Endothelial cell of umbilical vein (primary cell): ENCODE results near the gene C6orf136. TPM values are rescaled to one million over a fixed set of nuclear protein-coding genes. Genes with fewer than 3 reads are reported as not detected.

Experiments used
- BruUV-seq: library from RNA; stranded (reverse); fragments of 400-500 nt; replicated peaks from 2 replicates; lab custom pipeline; 2021; lab: Mats Ljungman, UMichigan
- CTCF ChIA-PET: fragments of 300-600, 350-600 bp; sonication (Branson Sonifier 250); formaldehyde crosslinking; loops from one replicate; lab custom pipeline; 2021; ENCODE audit warnings: antibody characterized with exemption, inconsistent platforms; lab: Charles Lee
- POLR2A ChIA-PET: fragments of 300-600, 350-600 bp; sonication (Branson Sonifier 250); formaldehyde crosslinking; loops from one replicate; lab custom pipeline; 2021; ENCODE audit warnings: antibody characterized with exemption, inconsistent platforms; lab: Charles Lee
- DNase-seq: peaks from one replicate; pipeline ENCODE4 v3.0.0-alpha.2; 2011; ENCODE audit warnings: low read depth, low spot score
- FAIRE-seq: peaks from 2 replicates; lab custom pipeline; 2011; peaks lifted over from hg19 to GRCh38; lab: Jason Lieb, UNC
- H2AFZ ChIP-seq: 2 replicates; pipeline ENCODE4 v1.6.0; 2012; ENCODE audit warnings: low read depth, low read length, control low read depth, inconsistent platforms
- H3K27ac ChIP-seq: 2 replicates; pipeline ENCODE4 v1.5.1; 2011; ENCODE audit warnings: low read depth, mild to moderate bottlenecking, control low read depth, low read length, moderate library complexity; ENCODE audit not compliant: insufficient read depth
- H3K27me3 ChIP-seq, 2 experiments: 2 replicates each; pipeline versions ENCODE4 v1.6.0 to v1.6.1; 2011; ENCODE audit warnings: low read length in 2 of 2, mixed read lengths in 1 of 2; ENCODE audit not compliant: control insufficient read depth in 2 of 2, insufficient read depth in 2 of 2
- H3K36me3 ChIP-seq, 2 experiments: 2 replicates in 1 of 2; 3 replicates in 1 of 2; pipeline ENCODE4 v1.5.1; 2011; ENCODE audit warnings: low read length in 2 of 2, mild to moderate bottlenecking in 1 of 2, moderate library complexity in 1 of 2; ENCODE audit not compliant: control insufficient read depth in 2 of 2, insufficient read depth in 2 of 2; ENCODE audit errors: extremely low read depth in 1 of 2
- H3K4me1 ChIP-seq: 3 replicates; pipeline ENCODE4 v1.5.1; 2011; ENCODE audit warnings: mild to moderate bottlenecking, low read length; ENCODE audit not compliant: control insufficient read depth, insufficient read depth; ENCODE audit errors: extremely low read depth
- H3K4me2 ChIP-seq: 2 replicates; pipeline ENCODE4 v1.6.1; 2011; ENCODE audit warnings: low read length, control low read depth, mixed read lengths; ENCODE audit not compliant: insufficient read depth
- H3K4me3 ChIP-seq, 3 experiments: fragments of 200-600 bp in 1 of 3; sonication (generic), shearing (Covaris generic) in 1 of 3; replicated peaks in 1 of 3; 2 replicates each; pipeline ENCODE4 v1.5.1; 2011 to 2016; ENCODE audit warnings: control low read depth in 3 of 3, low read length in 3 of 3, mild to moderate bottlenecking in 2 of 3, inconsistent platforms in 1 of 3, low read depth in 1 of 3, moderate library complexity in 1 of 3; ENCODE audit not compliant: insufficient read depth in 1 of 3
- H3K79me2 ChIP-seq: 2 replicates; pipeline ENCODE4 v1.6.0; 2012; ENCODE audit warnings: low read length, inconsistent platforms; ENCODE audit not compliant: control insufficient read depth, insufficient read depth
- H3K9ac ChIP-seq: replicated peaks from 2 replicates; pipeline ENCODE3; 2011; ENCODE audit warnings: low read length, control low read depth; ENCODE audit not compliant: insufficient read depth; ENCODE audit errors: extremely low read depth
- H3K9me1 ChIP-seq: replicated peaks from 3 replicates; pipeline ENCODE4 v1.6.0; 2011; ENCODE audit warnings: mild to moderate bottlenecking, low read length; ENCODE audit not compliant: control insufficient read depth, insufficient read depth; ENCODE audit errors: extremely low read depth
- H3K9me3 ChIP-seq: replicated peaks from 2 replicates; pipeline ENCODE4 v1.5.1; 2012; ENCODE audit warnings: low read length, inconsistent platforms; ENCODE audit not compliant: control insufficient read depth, insufficient read depth
- H4K20me1 ChIP-seq: replicated peaks from 2 replicates; pipeline ENCODE3; 2011; ENCODE audit warnings: mild to moderate bottlenecking, low read length; ENCODE audit not compliant: control insufficient read depth, insufficient read depth; ENCODE audit errors: extremely low read depth
- CTCF ChIP-seq, 2 donors: IDR thresholded peaks; 1 replicate in 1 of 2; 2 replicates in 1 of 2; pipeline ENCODE4 v1.5.1; 2011; ENCODE audit warnings: low read length in 2 of 2, mild to moderate bottlenecking in 2 of 2, moderate library complexity in 2 of 2, control low read depth in 1 of 2, inconsistent platforms in 1 of 2, low read depth in 1 of 2; ENCODE audit not compliant: insufficient read depth in 1 of 2; ENCODE audit errors: extremely low read depth in 1 of 2
- EZH2 ChIP-seq: IDR thresholded peaks from 2 replicates; pipeline ENCODE4 v1.6.1; 2012; ENCODE audit warnings: borderline replicate concordance, low read depth, mild to moderate bottlenecking, moderate library complexity, low read length, inconsistent platforms; ENCODE audit not compliant: severe bottlenecking
- FOS ChIP-seq: IDR thresholded peaks from 2 replicates; pipeline ENCODE4 v1.6.1; 2011; ENCODE audit warnings: mild to moderate bottlenecking, low read length, moderate library complexity, borderline replicate concordance; ENCODE audit not compliant: insufficient read depth
- GATA2 ChIP-seq: IDR thresholded peaks from 2 replicates; pipeline ENCODE4 v1.7.0; 2011; ENCODE audit warnings: low read depth, mild to moderate bottlenecking, moderate library complexity, mixed read lengths, low read length; ENCODE audit not compliant: insufficient read length, insufficient read depth
- JUN ChIP-seq: IDR thresholded peaks from 2 replicates; pipeline ENCODE4 v1.6.1; 2011; ENCODE audit warnings: borderline replicate concordance, low read depth; ENCODE audit not compliant: insufficient read length, insufficient read depth
- MAX ChIP-seq: IDR thresholded peaks from 2 replicates; pipeline ENCODE4 v1.6.1; 2011; ENCODE audit not compliant: insufficient read depth, insufficient read length
- MYC ChIP-seq: IDR thresholded peaks from one replicate; pipeline ENCODE4 v1.6.1; 2011; ENCODE audit warnings: mild to moderate bottlenecking, low read depth, low read length
- POLR2A ChIP-seq: IDR thresholded peaks from 2 replicates; pipeline ENCODE4 v1.6.1; 2012; ENCODE audit warnings: low read depth, mild to moderate bottlenecking, control low read depth, low read length
- POLR2AphosphoS5 ChIP-seq: IDR thresholded peaks from 2 replicates; pipeline ENCODE4 v1.6.1; 2012; ENCODE audit warnings: low read depth, mild to moderate bottlenecking, control low read depth, low read length, moderate library complexity; ENCODE audit not compliant: insufficient read depth
- dilution Hi-C: fragments of 300-500 bp; cut with MboI; formaldehyde crosslinking; loops from one replicate; pipeline ENCODE4 v1.15.0; 2019; ENCODE audit warnings: low sequenced_read_pairs; ENCODE audit not compliant: extremely low pct_ligation_motif_present
- intact Hi-C: fragments of 100-400 bp; cut with micrococcal nuclease; formaldehyde crosslinking; loops from one replicate; pipeline ENCODE4 v1.10.0; 2022
- polyA plus RNA-seq, 4 experiments: library from polyadenylated mRNA; depleted of rRNA in 3 of 4; stranded (reverse) in 3 of 4; unstranded in 1 of 4; fragments of >200 nt; gene quantifications; 2 replicates each; pipeline versions ENCODE4 v1.2.1 to v1.2.3, GENCODE V29; 2011 to 2012; ENCODE audit warnings: missing spikeins in 1 of 4
- total RNA-seq: library from RNA; stranded (reverse); gene quantifications from 2 replicates; pipeline ENCODE4 v1.2.3, GENCODE V29; 2021

C6orf136 gene
- total and polyA plus RNA-seq, 2 donors (not counting 3 experiments of a cell fraction or from before 2014, with no cell fraction given), result 19.1 to 21.0 TPM

DNA sequence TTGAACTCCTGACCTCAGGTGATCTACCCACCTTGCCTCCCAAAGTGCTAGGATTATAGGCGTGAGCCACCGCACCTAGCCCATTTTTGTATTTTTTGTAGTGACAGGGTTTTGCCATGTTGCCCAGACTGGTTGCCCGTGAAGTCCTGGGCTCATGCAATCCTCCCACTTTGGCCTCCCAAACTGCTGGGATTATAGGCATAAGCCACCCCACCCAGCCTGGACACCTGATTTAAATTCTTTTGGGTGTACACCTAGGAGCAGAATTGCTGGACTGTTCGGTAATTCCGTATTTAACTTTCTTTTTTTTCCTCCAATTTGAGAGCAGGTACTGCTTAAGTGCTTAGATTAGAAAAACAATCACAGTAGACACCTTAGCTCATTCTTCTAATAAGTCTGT, 49.5 kb downstream of the C6orf136 start:
- no peak overlapping the region for H3K27ac ChIP-seq
- intact Hi-C loops (no loop called here), dilution Hi-C loops (no loop called here)
- POLR2A ChIA-PET, result no interaction called here
- H3K4me3 ChIP-seq, result no peak overlapping the region
- no peak for DNase-seq
- H3K36me3 ChIP-seq, result no peaks in the 10 kb centered on the region
- no peak for TF ChIP-seq POLR2AphosphoS5
- TF ChIP-seq MYC, result no peak
- TF ChIP-seq POLR2A, result no peak
- no peak for TF ChIP-seq GATA2
- no peak for TF ChIP-seq FOS
- no peak for TF ChIP-seq EZH2
- no peak for TF ChIP-seq JUN
- TF ChIP-seq MAX, result no peak
- TF ChIP-seq CTCF (IDR thresholded peaks at IDR 0.05; ENCODE audit: extremely low read depth in 1 of 2, insufficient read depth in 1 of 2, low read depth in 1 of 2, low read length in 2 of 2), result no peak
- no peaks in the 10 kb centered on the region for H3K27me3 ChIP-seq
- H2AFZ ChIP-seq, result no peak overlapping the region
- BruUV-seq, result no TSS peak
- H3K4me1 ChIP-seq, result no peaks in the 10 kb centered on the region
- no peak overlapping the region for H3K4me2 ChIP-seq
- CTCF ChIA-PET, result interaction anchor here (4.1 to 4.4 kb wide), 2 partner anchors 8 to 18 kb away, joined by 16 to 17 read pairs; no protein-coding TSS in a partner anchor
- H4K20me1 ChIP-seq, result no peaks in the 10 kb centered on the region
- H3K9ac ChIP-seq, result no peak overlapping the region
- H3K9me1 ChIP-seq, result no peaks in the 10 kb centered on the region
- H3K9me3 ChIP-seq, result no peaks in the 10 kb centered on the region
- no peak for FAIRE-seq
- H3K79me2 ChIP-seq, result no peaks in the 10 kb centered on the region
